HG02763 (cell line): ENCODE measurements around the gene AOC2.

Experiments
- ATAC-seq: cut with Tn5 transposase; IDR thresholded peaks from one replicate; pipeline ENCODE4 v1.9.1; 2021; ENCODE audit warnings: mild to moderate bottlenecking, moderate library complexity; ENCODE audit not compliant: unreplicated experiment

Gene AOC2, protein sequence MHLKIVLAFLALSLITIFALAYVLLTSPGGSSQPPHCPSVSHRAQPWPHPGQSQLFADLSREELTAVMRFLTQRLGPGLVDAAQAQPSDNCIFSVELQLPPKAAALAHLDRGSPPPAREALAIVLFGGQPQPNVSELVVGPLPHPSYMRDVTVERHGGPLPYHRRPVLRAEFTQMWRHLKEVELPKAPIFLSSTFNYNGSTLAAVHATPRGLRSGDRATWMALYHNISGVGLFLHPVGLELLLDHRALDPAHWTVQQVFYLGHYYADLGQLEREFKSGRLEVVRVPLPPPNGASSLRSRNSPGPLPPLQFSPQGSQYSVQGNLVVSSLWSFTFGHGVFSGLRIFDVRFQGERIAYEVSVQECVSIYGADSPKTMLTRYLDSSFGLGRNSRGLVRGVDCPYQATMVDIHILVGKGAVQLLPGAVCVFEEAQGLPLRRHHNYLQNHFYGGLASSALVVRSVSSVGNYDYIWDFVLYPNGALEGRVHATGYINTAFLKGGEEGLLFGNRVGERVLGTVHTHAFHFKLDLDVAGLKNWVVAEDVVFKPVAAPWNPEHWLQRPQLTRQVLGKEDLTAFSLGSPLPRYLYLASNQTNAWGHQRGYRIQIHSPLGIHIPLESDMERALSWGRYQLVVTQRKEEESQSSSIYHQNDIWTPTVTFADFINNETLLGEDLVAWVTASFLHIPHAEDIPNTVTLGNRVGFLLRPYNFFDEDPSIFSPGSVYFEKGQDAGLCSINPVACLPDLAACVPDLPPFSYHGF

DNA sequence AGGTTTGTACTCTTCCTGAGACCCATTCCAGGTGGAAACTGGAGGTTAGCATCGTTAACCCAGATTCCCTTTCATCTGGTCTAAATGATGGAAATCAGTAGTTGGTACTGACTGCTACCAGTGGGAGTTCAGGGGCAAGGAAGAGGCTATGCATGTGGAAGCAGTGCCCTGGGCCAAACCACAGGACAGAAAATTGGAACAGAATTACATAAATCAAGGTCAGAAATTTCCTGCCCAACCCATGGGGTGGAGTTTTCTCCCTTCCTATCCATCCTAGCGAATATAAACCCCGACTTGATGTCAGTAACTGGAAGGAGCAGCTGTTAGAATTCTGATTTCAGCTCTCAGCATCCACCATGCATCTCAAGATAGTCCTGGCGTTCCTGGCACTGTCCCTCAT is at the start of gene AOC2:
Gene AOC2, plus strand, starts transcription at position 310 of the 400 bp plus-strand sequence. Its CDS starts 47 bp downstream, at position 357.
- ATAC-seq = no peak

DNA sequence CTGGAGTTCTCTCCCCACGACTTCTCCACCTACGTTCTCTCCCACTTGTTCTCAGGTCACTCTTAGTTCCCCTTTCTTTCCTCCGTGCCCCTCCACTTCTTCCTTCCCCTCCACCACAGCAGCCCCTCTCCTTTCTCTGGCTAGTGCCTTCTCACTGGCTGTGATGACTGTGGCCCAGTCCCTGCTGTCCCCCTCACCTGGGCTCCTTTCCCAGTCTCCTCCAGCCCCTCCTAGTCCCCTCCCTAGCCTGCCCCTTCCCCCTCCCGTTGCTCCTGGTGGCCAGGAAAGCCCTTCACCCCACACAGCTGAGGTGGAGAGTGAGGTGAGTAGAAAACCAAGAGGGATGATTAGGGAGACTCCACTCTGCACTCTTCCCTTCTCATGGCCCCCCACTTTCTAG is 49.3 kb upstream of the AOC2 start:
- no peak for ATAC-seq

DNA sequence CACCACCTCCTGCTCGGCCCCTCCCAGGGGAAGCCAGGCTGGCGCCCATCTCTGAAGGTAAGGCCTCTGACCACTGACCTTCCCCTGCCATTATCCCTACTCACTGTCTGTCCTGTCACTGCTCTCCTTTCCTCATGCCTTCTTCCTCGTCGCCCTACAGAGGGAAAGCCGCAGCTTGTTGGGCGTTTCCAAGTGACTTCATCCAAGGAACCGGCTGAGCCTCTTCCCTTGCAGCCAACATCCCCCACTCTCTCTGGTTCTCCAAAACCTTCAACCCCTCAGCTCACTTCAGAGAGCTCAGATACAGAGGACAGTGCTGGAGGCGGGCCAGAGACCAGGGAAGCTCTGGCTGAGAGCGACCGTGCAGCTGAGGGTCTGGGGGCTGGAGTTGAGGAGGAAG is 48.9 kb upstream of the AOC2 start:
- ATAC-seq = no peak

DNA sequence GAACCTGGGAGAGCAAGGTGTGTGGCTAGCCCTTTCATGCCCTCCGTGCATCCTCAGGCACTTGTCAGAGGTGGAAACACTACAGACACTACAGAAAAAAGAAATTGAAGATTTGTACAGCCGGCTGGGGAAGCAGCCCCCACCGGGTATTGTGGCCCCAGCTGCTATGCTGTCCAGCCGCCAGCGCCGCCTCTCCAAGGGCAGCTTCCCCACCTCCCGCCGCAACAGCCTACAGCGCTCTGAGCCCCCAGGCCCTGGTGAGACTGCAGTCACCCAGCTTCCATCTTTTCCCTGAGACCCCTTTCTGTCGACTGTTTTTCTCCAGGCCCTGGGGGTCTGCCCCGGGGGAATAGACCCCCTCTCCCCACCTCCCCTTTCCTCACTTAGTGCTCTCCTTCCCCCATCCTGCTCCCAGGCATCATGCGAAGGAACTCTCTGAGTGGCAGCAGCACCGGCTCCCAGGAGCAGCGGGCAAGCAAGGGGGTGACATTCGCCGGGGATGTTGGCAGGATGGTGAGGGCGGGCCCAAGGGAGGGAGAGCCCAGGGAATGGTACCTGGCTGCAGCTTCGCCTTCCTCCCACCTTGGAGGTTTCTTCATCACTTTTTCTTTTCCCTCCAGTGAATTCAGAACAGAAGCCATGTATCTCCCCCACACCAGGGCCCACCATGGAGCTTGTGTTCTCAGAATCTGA is 48.2 kb upstream of the AOC2 start:
- ATAC-seq = no peak

DNA sequence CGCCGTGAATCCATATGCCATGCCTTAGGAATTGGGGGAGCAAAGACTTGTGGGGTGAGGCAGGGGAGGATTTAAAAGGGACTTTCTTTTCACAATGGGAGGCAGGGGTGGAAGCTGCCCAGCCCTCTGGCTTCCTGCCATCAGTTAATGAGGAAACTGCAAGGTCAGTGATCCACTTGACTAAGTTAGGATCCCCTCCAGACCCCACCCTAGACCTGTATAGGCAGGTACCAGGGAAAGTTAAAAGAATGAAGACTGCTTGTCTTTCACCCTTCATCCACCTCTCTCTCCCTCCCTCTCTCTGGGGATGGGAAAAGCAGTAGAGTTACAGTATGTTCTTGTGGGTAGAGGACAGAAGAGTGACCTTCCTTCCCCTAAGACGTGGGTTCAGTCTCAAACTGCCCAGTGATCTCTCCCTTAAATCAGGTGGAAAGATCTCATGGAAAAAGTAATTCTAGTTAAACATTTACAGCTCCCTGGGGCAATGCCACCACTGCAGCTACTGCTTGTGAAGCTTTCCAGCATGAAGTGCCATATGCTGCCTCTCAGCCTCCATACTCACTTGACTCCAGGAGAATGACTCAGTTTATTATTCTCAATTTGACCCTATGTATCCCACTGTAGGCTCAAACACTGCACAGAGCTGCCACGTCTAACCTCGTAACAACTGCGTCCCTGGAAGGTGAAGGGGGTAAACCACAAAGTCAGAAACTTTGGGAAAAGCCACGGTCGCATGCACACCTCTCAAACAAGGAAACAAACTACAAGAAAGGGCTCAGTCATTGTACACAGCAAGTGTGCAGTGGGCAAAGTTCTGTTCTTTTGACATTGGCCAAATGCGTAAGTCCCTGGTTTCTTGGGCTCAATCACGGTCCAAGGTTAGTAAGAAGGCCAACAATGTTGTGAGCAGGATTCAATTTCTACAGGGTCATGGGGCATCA is 47.0 kb upstream of the AOC2 start:
- ATAC-seq = no peak

DNA sequence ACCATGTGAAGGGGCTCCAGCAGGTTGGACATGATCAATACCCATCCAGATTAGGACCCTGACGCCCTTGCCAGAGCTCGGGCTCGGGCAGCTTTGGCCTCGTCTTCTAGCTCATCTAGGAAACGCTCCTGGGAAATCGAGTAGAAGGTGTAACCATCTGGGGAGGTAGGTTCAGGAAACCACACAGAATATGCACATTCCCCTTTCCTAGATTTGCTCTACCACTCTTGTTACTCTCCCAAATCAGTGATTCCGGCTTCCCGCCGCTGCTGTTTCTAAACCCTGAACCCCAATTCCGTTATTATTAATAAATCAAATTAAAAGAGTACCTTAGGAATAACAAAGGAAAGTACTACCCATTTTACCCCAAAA is 46.4 kb upstream of the AOC2 start:
- ATAC-seq = no peak

DNA sequence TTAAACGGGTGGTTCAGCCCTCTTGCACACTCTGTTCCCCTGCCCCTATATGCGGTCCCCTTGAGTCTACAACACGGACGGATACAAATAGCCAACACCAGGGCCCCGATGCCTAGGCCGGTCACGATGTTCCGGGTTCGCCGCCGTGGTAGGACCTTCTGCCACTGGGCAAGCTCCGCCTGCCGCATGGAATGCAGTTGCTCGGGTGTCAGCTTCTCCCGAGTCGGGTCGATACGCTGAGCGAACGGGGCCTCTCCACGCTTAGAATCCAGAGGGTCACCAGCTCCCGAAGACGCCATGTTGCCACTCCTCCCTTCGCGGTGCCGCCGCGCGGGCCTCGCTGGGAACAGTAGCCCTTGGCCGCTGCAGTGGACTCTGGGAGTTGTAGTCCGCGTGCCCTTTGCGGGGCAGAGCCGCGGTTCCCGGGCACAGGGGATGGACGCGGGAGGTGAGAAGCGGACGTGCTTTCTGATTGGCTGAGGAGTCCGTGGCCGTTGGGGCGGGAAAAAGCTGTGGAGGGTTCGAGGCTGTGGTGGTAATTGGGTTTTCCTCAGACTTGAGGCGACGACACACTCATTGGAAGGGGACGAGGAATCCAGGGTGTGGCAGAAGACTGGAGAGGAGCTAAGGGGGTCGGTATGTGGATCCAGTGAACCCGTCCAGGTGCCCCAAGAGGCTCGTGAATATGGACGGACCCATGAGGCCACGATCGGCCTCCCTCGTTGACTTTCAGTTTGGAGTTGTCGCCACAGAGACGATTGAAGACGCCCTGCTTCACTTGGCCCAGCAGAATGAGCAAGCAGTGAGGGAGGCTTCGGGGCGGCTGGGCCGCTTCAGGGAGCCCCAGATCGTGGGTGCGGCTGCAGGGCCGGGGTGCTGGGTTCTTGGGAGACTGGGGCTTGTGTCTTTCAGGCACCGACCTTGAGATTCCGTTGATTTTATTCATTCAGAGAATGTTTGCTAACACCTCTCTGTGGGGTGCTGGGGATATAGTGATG is 45.7 kb upstream of the AOC2 start, which contains the start of the genes CNTD1 and COA3:
Gene CNTD1, plus strand, starts transcription at position 479 of the 998 bp plus-strand sequence. Its CDS starts 207 bp downstream, at position 686.
Gene COA3, minus strand, starts transcription at position 322 of the 998 bp plus-strand sequence. Its CDS starts 23 bp downstream, at position 299.
- no peak for ATAC-seq

DNA sequence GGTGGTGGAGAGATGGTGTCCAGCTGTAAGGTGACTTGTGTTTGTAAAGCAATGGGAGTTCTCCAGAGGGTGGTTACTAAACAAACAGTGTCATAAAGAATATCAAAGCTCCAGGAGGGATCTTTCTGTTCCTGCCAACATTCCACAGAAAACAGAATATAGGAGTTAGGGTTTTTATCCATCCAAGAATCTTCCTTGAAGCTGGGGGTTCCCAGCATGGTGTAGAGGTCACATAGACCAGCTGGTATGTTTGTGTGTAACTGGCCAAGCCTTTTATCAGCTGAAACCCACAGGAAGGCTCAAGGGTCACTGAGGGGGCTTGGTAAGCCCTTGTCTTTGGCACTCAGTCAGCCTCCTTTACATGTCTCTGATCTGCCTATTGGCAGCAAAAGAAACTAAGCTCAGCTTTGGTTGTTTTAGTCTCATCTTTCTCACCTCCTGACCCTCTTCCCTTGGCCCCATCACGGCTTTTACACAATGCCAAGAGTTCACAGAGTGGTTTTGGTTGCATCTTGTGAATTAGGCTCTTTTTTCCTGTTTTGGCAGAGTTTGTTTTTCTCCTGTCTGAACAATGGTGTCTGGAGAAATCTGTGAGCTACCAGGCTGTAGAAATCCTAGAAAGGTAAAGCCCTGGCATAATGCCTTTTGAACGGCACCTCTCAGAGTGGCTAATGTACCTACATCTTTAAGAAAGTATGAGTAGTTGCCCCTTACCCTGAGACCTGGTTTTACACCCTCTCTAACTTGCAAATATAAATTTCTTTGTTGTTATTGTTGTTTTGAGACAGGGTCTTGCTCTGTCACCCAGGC is 41.1 kb upstream of the AOC2 start:
- no peak for ATAC-seq

DNA sequence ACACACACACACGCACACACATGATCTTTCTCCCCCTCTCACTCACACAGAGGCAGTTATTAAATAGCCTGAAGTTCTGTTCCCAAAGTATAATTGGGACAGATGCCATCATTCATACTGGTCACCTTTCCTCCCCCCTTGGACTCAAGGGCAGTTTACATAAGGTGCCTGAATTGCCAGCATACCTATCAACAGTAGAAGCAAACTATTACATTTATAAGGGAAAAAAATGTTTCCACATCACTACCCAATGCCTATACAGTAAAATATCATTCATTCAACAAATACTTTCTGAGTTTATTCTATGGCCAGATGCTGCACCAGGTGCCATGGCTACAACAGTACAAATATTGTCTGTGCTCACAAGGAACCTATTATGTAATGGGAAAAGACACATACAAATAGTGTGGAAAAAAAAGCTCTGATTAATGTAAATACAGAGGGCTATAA is 39.4 kb upstream of the AOC2 start:
- ATAC-seq = no peak

DNA sequence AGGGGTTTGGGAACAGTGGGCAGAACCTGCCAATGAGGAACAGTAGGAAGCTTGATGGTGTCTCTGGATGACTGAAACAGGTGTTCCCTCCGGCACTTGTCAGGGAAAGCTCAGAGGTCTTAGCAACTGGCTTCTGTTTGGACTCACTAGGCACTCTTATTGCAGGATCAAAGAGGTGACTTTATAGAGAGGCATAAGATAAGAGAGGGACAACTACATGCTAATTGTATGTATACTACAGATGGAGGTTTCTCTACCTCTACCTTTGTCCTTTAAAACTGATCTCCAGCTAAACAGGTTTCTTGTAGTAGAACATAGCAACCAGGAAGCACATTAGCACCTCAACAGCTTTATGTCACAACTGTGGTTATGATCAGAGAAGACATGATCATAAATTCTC is 38.1 kb upstream of the AOC2 start:
- no peak for ATAC-seq

DNA sequence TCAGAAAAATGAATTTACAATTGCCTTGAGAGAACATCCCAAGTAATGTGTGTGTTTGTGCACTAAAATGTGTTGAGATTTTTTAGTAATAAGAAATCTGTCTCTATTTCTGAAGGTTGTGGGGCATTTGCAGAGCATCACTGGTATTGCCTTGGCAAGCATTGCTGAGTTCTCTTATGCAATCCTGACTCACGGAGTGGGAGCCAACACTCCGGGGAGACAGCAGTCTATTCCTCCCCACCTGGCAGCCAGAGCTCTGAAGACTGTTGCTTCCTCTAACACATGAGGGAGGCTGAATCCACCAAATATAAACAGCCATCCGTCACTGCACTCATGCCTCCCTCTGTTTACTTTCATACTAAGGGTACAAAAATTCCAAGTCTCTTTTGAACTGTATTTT is 35.1 kb upstream of the AOC2 start:
- ATAC-seq = no peak

DNA sequence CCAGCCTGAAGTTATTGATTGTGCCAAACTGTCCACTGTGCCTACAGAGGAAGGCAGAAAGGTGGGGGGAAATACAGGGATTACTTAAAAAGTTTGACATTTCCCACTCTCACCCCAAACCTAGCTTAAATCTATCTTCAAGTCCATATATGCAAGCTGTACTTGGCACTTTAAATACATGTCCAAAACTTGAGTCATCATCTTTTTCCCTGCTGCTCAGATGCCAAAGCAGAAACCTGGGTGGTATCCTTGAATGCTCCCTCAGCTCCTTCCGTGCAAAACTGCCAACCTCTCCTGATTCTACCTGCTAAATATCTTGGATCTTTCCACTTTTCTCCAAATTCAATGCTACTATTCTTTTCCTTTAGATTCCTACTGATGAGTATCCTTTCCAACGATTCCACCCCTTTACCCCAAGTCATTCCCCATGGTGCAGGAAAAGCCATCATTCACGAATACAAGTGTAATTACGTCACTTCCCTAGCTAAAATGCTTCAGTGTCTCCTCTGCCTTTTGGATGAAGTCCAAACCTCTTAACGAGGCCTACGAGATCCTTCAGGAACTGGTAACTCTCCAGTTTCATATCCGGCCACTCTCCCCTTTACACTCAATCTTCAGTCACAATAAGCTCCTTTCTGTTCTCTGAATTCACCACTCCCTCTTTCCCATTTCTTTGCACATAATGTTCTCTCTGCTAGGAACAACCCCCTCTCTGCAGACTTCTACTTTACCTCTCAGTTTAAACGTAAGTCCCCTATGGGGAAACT is 29.6 kb upstream of the AOC2 start:
- ATAC-seq = no peak

DNA sequence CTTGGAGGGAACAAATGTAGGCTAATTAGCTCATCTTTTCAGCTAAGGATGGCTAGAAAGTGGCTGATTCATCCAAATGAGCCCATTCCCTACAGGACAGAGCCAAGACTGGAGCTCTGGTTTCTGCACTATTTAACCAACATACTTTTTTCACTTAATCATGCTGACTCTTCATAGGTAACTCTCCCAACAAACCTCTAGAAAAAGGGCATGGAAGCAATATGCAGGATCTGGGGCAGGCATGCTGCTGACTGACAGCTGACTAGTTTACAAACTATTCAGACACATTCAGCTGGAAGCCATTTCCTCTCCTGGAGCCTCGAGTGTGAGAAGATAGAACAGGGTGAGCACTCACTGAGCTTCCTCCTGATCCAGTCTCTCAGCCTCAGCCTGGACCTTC is 26.5 kb upstream of the AOC2 start:
- no peak for ATAC-seq

DNA sequence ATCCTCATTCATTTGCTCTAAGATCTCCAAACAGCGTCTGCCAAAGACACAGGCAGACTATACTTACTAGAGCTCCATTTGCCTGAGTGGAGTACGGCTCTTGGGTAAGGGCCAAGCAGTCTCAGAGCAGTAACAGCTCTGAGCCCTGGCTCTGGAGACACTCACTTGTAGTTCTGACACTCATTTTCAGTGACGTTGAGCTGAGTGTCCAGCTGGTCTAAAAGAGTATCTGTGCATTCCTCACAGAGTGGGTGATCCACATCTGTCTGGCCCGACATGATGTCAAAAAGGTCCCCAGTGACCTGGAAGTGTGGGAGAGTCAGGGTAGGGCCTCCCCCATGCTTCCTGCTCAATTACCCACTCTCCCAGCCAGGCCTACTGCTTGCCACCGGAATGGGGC is 26.0 kb upstream of the AOC2 start:
- no peak for ATAC-seq

DNA sequence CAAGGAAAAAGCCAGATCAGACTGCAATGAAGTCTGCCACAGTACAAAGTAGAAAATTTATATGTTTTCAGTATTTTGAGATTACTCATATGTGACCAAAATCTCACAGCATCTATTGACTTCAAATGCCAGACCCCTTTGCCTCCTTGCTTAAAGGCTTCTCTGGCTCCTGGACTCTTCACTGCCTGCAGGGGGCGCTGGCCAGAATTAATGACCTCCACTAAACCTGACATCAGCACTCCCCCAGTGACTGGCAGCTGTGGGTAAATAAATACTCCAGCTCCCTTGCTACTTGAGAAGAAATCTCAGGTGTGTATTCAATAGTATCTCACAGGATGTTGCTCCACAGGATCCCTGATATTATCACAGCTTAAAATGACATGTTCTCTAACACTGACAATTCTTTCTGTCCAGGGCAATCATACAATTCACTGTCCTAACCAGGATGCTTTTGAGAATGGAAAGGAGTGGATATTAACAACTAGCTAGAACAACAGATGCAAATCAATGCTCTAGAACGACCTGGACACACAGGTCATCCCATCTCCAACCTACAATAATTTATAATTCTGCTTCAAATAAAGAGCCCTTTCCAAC is 24.3 kb upstream of the AOC2 start:
- ATAC-seq = no peak

DNA sequence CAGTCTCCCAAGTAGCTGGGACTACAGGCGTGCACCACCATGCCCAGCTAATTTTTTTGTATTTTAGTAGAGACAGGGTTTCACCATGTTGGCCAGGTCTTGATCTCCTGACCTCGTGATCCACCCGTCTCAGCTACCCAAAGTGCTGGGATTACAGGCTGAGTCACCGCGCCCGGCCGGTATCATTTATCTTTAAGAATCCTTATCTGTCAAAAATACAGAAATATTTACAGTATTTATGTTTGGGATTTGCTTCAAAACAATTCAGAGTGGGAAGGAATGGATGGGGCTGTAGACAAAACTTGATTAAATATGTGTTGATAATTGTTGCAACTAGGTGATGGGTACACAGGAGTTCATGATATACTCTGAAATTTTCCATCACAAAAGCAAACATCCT is 23.2 kb upstream of the AOC2 start:
- ATAC-seq = no peak

DNA sequence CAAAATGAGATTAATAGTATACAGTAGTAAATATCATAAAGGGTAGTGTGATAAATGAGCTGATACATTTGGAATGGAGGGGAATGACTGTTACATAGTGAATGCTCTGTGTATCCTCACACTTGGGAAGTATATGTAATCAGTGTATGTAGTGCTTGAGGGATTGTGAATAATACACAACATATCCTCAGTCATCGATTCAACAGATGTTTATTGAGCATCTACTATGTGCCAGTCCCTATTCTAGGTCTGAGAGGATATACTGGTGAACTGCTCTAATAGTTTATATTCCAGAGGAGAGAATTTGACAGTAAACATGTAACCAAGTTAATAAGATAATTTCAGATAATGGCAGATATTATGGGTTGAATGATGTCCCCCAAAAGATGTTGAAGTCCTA is 16.9 kb upstream of the AOC2 start:
- ATAC-seq = no peak
